Ascending aorta (tissue), 2 donors: Measurements from ENCODE around the gene CTNND2. TPM values are rescaled to one million over a fixed set of nuclear protein-coding genes. Genes with fewer than 3 reads are reported as not detected.

Experiments used
- DNase-seq, 2 donors: peaks; one replicate each; pipeline ENCODE4 v3.0.0-alpha.2; 2019; ENCODE audit warnings: low spot score in 2 of 2
- H3K27ac ChIP-seq, 2 donors: fragments of 200-600 bp; sonication (generic); one replicate each; pipeline ENCODE4 v1.5.1; 2016 to 2017; ENCODE audit warnings: mild to moderate bottlenecking in 1 of 2
- H3K27me3 ChIP-seq: fragments of 200-600 bp; sonication (generic); one replicate; pipeline ENCODE4 v1.5.1; 2017
- H3K36me3 ChIP-seq, 2 donors: fragments of 200-600 bp; sonication (generic); one replicate each; pipeline ENCODE4 v1.5.1; 2016
- H3K4me1 ChIP-seq, 2 donors: fragments of 200-600 bp; sonication (generic); one replicate each; pipeline ENCODE4 v1.5.1; 2016 to 2017; ENCODE audit warnings: mild to moderate bottlenecking in 1 of 2
- H3K4me3 ChIP-seq, 2 donors: fragments of 200-600 bp; sonication (generic); one replicate each; pipeline ENCODE4 v1.5.1; 2016 to 2017; ENCODE audit warnings: mild to moderate bottlenecking in 1 of 2
- H3K9me3 ChIP-seq, 2 donors: fragments of 200-600 bp; sonication (generic); one replicate each; pipeline ENCODE4 v1.5.1; 2016
- CTCF ChIP-seq, 3 experiments: fragments of 200-600 bp in 2 of 3; fragments of 450-650 bp in 1 of 3; sonication (generic) in 2 of 3; IDR thresholded peaks; one replicate each; pipeline ENCODE4 v1.5.1; 2016 to 2019; ENCODE audit warnings: antibody characterized with exemption in 3 of 3, mild to moderate bottlenecking in 1 of 3, moderate library complexity in 1 of 3
- intact Hi-C: fragments of 100-400 bp; cut with DNase I; formaldehyde crosslinking; loops from one replicate; pipeline ENCODE4 v1.15.1; 2023
- total RNA-seq: library from RNA; depleted of rRNA; stranded (reverse); fragments of >200 nt; gene quantifications from one replicate; pipeline ENCODE4 v1.1.0, GENCODE V29; 2016

CTNND2 gene
- total RNA-seq, 1 donor from 2014 or later: 0.11 TPM

DNA sequence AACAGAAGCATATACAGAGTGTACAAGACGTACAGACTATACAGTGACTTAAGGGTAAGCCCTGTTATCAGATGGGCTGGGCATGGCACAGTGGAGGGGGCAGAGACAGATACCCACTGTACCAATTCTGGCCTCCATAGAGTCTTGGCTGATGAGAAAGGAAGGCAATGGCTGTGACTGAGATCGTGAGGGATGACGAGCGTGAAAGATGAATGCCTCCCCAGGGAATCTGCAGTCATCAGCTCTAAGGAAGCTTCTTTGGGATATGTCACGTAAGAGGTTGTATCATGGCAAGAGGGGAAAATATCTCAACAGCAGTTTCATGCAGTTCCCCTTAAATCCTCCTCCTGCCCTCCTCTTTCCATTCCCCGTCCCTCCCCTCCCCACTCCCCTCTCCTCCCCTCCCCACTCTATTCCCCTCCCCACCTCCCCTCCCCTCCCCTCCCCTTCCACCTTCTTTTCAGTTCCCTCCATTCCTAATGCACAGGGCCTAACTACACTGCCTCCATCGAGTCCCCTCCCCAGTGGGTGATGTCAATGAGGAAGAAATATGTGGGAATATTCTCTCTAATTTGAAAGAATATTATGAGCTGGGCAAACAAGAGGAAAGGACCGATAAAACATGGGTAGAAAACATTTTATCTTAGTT is 916.8 kb downstream of the CTNND2 start:
- Histone ChIP-seq H3K27ac (no peak overlapping the region), H3K4me1 (no peaks in the 10 kb centered on the region), H3K27me3 (no peaks in the 10 kb centered on the region), H3K9me3 (no peaks in the 10 kb centered on the region), H3K36me3 (no peaks in the 10 kb centered on the region), H3K4me3 (no peak overlapping the region)
- DNase-seq: no peak
- no peak for TF ChIP-seq CTCF (IDR thresholded peaks at IDR 0.05)
- intact Hi-C loops: no loop called here

DNA sequence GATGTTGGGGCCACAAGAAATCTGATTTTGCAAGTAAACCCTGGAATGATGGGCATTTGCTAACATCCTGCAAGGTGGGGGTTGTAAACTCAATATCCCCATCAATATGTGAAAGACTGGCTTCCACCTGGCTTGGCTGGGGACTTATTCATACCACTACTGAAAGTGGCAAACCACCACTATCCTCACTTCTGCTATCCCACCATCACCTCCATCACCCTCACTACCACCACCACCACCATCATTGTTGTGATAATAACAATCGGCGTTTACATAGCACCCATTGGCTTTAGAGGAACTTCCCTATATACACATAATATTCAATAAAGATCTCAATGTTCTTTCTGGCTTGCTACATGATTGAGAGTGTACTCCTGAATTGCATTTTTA is 918.5 kb downstream of the CTNND2 start:
- TF ChIP-seq CTCF (IDR thresholded peaks at IDR 0.05): no peak
- intact Hi-C loops: no loop called here

DNA sequence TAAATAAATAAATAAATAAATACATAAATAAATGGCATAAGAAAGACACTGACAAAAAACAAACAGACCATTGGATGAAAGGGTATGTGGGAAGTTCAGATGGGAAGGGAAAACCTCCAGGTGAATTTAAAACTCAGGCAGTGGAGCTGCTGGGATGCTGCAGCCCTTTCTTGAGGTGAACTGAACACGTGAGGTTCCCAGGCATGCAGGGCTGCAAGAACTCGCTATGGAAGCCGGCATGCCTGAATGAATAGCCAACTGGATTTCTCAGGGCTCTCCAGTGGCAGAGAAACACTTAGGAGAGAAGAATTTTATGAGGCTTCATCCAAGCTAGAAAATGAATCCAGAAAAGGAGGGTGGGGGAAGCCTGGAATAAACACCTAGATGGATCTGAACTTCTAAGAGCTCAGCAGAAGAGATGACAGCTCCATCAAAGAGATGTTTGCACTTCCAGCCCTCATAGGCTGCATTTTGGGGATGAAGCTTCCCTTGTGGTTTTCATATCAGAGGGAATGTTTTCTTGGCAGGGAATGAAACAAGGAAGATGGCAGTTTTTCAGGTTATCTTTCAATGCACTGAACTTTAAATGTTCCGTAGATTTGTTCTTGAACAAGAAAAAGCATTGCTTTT is 919.0 kb downstream of the CTNND2 start:
- no peaks in the 10 kb centered on the region for H3K27me3 ChIP-seq
- H3K27ac ChIP-seq: no peak overlapping the region
- no peaks in the 10 kb centered on the region for H3K4me1 ChIP-seq
- TF ChIP-seq CTCF (IDR thresholded peaks at IDR 0.05): no peak
- H3K4me3 ChIP-seq: no peak overlapping the region
- intact Hi-C loops: no loop called here
- H3K9me3 ChIP-seq: no peaks in the 10 kb centered on the region
- DNase-seq: no peak
- H3K36me3 ChIP-seq: no peaks in the 10 kb centered on the region

More for the DNA sequence above, 918.5 kb downstream of the CTNND2 start:
- no peak for DNase-seq
- no peaks in the 10 kb centered on the region for H3K27me3 ChIP-seq
- H3K4me3 ChIP-seq: no peak overlapping the region
- no peaks in the 10 kb centered on the region for H3K9me3 ChIP-seq
- H3K27ac ChIP-seq: no peak overlapping the region
- H3K36me3 ChIP-seq: no peaks in the 10 kb centered on the region
- no peaks in the 10 kb centered on the region for H3K4me1 ChIP-seq

DNA sequence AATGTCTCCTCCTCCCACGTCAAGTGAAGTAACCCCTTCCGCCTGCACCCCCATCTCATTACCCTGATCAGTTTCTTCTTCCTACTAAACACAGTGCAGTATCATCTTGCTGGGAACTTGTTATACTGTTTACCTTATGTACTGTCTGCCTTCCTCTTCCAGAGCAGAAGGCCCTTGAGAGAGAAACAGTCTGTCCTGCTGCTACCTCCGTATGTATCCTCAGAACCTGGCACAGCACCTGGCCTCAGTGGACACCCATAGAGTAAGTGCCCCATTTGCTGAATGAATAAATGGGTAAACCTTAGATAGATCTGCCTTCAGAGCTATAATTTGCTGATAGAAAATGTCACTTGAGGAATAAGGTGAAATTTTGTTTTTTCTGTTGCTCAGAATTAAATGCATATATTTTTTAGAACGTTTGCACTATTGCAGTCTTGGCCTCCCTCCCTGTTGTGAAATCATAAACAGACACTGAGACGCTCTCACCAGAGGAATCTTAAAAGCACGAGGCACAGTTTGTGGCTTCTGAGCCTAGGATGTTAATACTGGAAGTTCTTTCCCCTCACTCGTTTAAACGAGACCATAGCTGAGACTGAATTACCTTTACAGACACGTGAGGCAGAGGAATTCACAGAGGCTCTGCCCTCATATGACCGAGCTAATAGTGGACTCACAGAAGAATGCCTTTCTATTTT is 920.1 kb downstream of the CTNND2 start:
- Histone ChIP-seq H3K9me3 (no peaks in the 10 kb centered on the region), H3K4me3 (no peak overlapping the region), H3K27ac (no peak overlapping the region), H3K36me3 (no peaks in the 10 kb centered on the region), H3K27me3 (no peaks in the 10 kb centered on the region), H3K4me1 (no peaks in the 10 kb centered on the region)
- TF ChIP-seq CTCF (IDR thresholded peaks at IDR 0.05): no peak
- intact Hi-C loops: no loop called here
- no peak for DNase-seq

GRCh38 chr5:10982626-10983025 is 921.6 kb downstream of the CTNND2 start:
- no peaks in the 10 kb centered on the region for H3K36me3 ChIP-seq
- H3K4me1 ChIP-seq: no peaks in the 10 kb centered on the region
- no peaks in the 10 kb centered on the region for H3K9me3 ChIP-seq
- H3K27me3 ChIP-seq: no peaks in the 10 kb centered on the region
- no peak overlapping the region for H3K27ac ChIP-seq
- TF ChIP-seq CTCF (IDR thresholded peaks at IDR 0.05): no peak
- no peak overlapping the region for H3K4me3 ChIP-seq
- no peak for DNase-seq
- intact Hi-C loops: no loop called here
